ENCODE data around the gene PSORS1C1.
"Not testable (repeated sequence)": the region's sequence is repeated elsewhere in the genome, so short reads cannot be mapped to it uniquely, and the experiment has no call there.

The PSORS1C1 gene

GRCh38 chr6:31178143-31179041, 63.8 kb downstream of the PSORS1C1 start:
- DNase-seq (ENCODE audit: low read depth in 2 of 2) = no peak

- no peak for DNase-seq (ENCODE audit: low read depth in 2 of 2)
Measured at GRCh38 chr6:31179042-31179386, 64.4 kb downstream of the PSORS1C1 start.

- no peak for DNase-seq (ENCODE audit: low read depth in 2 of 2)
Measured at GRCh38 chr6:31179896-31180295, 65.3 kb downstream of the PSORS1C1 start.

GRCh38 chr6:31180500-31180899, 65.9 kb downstream of the PSORS1C1 start:
- DNase-seq (ENCODE audit: low read depth in 2 of 2) = no peak

- not testable (repeated sequence) for DNase-seq (ENCODE audit: low read depth in 2 of 2)
Measured at GRCh38 chr6:31183287-31183686, 68.7 kb downstream of the PSORS1C1 start.

- not testable (repeated sequence) for DNase-seq (ENCODE audit: low read depth in 2 of 2)
Measured at GRCh38 chr6:31183859-31184258, 69.3 kb downstream of the PSORS1C1 start.

- DNase-seq (ENCODE audit: low read depth in 2 of 2) = not testable (repeated sequence)
Measured at GRCh38 chr6:31185695-31186051, 71.1 kb downstream of the PSORS1C1 start.

GRCh38 chr6:31186052-31186734, 71.6 kb downstream of the PSORS1C1 start:
- no peak for DNase-seq (ENCODE audit: low read depth in 2 of 2)

- DNase-seq (ENCODE audit: low read depth in 2 of 2) = no peak
Measured at GRCh38 chr6:31187780-31188194, 73.2 kb downstream of the PSORS1C1 start.

GRCh38 chr6:31189223-31189622, 74.6 kb downstream of the PSORS1C1 start:
- DNase-seq (ENCODE audit: low read depth in 2 of 2) = not testable (repeated sequence)
